ENCODE measurements around the gene PPP2R3C.
"Not testable (repeated sequence)": the region's sequence is repeated elsewhere in the genome, so short reads cannot be mapped to it uniquely, and the experiment has no call there.

The PPP2R3C gene

GRCh38 chr14:35045798-35046047, 76.1 kb downstream of the PPP2R3C start:
- H3K9ac ChIP-seq (ENCODE audit: low read length in 5 of 5): peak overlapping the region; percentile 6 to 97 (median 92)
- no peaks in the 10 kb centered on the region for H3K9me3 ChIP-seq (ENCODE audit: control insufficient read depth in 5 of 5, low read length in 5 of 5)
- peak overlapping the region; percentile 76 to 91 (median 86) for H3K4me3 ChIP-seq (ENCODE audit: low read depth in 1 of 5, low read length in 5 of 5)
- peaks cover 0 to 27% (median 19%) of the 10 kb centered on the region in 5 donors for H3K4me1 ChIP-seq (ENCODE audit: control insufficient read depth in 5 of 5, insufficient read depth in 5 of 5, low read length in 5 of 5)
- H3K36me3 ChIP-seq (ENCODE audit: control insufficient read depth in 5 of 5, insufficient read depth in 5 of 5, low read length in 5 of 5): peaks cover 0 to 3% (median 0%) of the 10 kb centered on the region in 5 donors
- H3K27ac ChIP-seq (ENCODE audit: low read depth, low read length): peak overlapping the region; percentile 96
- no peaks in the 10 kb centered on the region for H3K27me3 ChIP-seq (ENCODE audit: control insufficient read depth in 5 of 5, insufficient read depth in 4 of 5, low read length in 5 of 5)

DNA sequence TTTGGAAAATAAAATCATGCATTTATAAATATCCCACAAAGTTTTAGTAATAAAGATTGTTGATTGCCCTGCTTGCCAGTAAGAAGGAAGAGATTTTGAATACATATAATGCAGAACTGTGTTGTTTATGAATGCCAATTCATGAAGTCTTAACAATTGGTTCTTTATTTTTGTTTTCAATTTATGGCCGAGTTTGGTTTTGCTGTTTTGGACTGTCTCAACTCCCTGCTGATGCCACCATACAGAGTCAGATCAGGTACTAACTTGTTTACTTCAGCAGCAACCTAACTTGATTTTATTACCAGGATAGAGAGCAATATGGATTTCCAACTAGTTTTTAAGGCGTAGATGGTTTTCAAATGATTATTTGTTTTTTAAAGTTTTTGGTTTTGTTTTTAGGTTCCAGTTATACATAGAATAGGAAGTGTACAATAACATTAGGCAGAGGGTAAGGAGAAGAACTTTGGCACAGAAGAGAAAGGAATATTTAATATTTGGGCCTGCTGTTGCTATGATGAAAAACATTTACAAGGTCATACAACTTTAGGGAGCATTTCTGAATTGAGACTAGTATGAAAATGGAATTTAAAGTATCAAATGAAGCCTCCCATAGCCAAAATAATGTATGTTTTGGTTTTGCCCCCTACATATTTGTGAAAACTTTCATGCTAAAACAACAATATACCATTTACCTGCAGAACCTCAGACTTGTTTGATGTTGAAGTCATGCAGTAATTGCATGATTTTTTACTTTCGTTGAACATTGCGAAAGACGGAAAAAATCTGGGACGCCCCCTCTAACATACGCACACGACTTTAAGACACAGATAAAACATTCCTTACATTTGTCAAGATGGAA, 76.6 kb downstream of the PPP2R3C start:
- Histone ChIP-seq H3K36me3 (ENCODE audit: control insufficient read depth in 5 of 5, insufficient read depth in 5 of 5, low read length in 5 of 5) (peaks cover 0 to 3% (median 0%) of the 10 kb centered on the region in 5 donors), H3K27ac (ENCODE audit: low read depth, low read length) (peak overlapping the region; percentile 96), H3K4me1 (ENCODE audit: control insufficient read depth in 5 of 5, insufficient read depth in 5 of 5, low read length in 5 of 5) (peaks cover 0 to 23% (median 17%) of the 10 kb centered on the region in 5 donors), H3K27me3 (ENCODE audit: control insufficient read depth in 5 of 5, insufficient read depth in 4 of 5, low read length in 5 of 5) (no peaks in the 10 kb centered on the region), H3K9ac (ENCODE audit: low read length in 5 of 5) (peak overlapping the region; percentile 6 to 97 (median 92)), H3K9me3 (ENCODE audit: control insufficient read depth in 5 of 5, low read length in 5 of 5) (no peaks in the 10 kb centered on the region), H3K4me3 (ENCODE audit: low read depth in 1 of 5, low read length in 5 of 5) (peak overlapping the region; percentile 76 to 91 (median 86))

- Histone ChIP-seq H3K36me3 (ENCODE audit: control insufficient read depth in 5 of 5, insufficient read depth in 5 of 5, low read length in 5 of 5) (peaks cover 0 to 3% (median 0%) of the 10 kb centered on the region in 5 donors), H3K27ac (ENCODE audit: low read depth, low read length) (no peak overlapping the region)
Measured at GRCh38 chr14:35043046-35043445, 78.7 kb downstream of the PPP2R3C start.

DNA sequence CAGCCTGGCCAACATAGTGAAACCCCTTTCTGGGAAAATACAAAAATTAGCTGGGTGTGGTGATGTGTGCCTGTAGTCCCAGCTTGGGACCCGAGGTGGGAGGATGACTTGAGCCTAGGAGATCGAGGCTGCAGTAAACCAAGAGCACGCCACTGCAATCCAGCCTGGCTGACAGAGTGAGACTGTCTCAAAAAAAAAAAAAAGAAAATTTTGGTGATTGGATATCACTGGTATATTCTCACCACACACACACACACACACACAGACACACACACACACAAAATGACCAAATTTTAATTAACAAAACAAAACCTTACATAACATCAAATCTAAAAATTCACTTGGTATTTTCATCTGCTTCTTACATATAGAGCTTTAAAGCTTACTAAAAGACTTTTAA, 79.2 kb downstream of the PPP2R3C start:
- Histone ChIP-seq H3K4me3 (ENCODE audit: low read depth in 1 of 5, low read length in 5 of 5) (no peak overlapping the region), H3K4me1 (ENCODE audit: control insufficient read depth in 5 of 5, insufficient read depth in 5 of 5, low read length in 5 of 5) (peaks cover 0 to 19% (median 15%) of the 10 kb centered on the region in 5 donors), H3K9ac (ENCODE audit: low read length in 5 of 5) (no peak overlapping the region), H3K36me3 (ENCODE audit: control insufficient read depth in 5 of 5, insufficient read depth in 5 of 5, low read length in 5 of 5) (no peaks in the 10 kb centered on the region), H3K27me3 (ENCODE audit: control insufficient read depth in 5 of 5, insufficient read depth in 4 of 5, low read length in 5 of 5) (no peaks in the 10 kb centered on the region), H3K27ac (ENCODE audit: low read depth, low read length) (no peak overlapping the region), H3K9me3 (ENCODE audit: control insufficient read depth in 5 of 5, low read length in 5 of 5) (no peaks in the 10 kb centered on the region)

More at GRCh38 chr14:35043046-35043445, 78.7 kb downstream of the PPP2R3C start:
- Histone ChIP-seq H3K27me3 (ENCODE audit: control insufficient read depth in 5 of 5, insufficient read depth in 4 of 5, low read length in 5 of 5) (no peaks in the 10 kb centered on the region), H3K4me3 (ENCODE audit: low read depth in 1 of 5, low read length in 5 of 5) (no peak overlapping the region), H3K9me3 (ENCODE audit: control insufficient read depth in 5 of 5, low read length in 5 of 5) (no peaks in the 10 kb centered on the region), H3K4me1 (ENCODE audit: control insufficient read depth in 5 of 5, insufficient read depth in 5 of 5, low read length in 5 of 5) (peaks cover 0 to 22% (median 16%) of the 10 kb centered on the region in 5 donors), H3K9ac (ENCODE audit: low read length in 5 of 5) (no peak overlapping the region)

GRCh38 chr14:35038312-35038711, 83.5 kb downstream of the PPP2R3C start:
- H3K27ac ChIP-seq (ENCODE audit: low read depth, low read length); H3K4me3 ChIP-seq (ENCODE audit: low read depth in 1 of 5, low read length in 5 of 5); H3K9ac ChIP-seq (ENCODE audit: low read length in 5 of 5); H3K36me3 ChIP-seq (ENCODE audit: control insufficient read depth in 5 of 5, insufficient read depth in 5 of 5, low read length in 5 of 5); H3K4me1 ChIP-seq (ENCODE audit: control insufficient read depth in 5 of 5, insufficient read depth in 5 of 5, low read length in 5 of 5); H3K27me3 ChIP-seq (ENCODE audit: control insufficient read depth in 5 of 5, insufficient read depth in 4 of 5, low read length in 5 of 5); H3K9me3 ChIP-seq (ENCODE audit: control insufficient read depth in 5 of 5, low read length in 5 of 5): not testable (repeated sequence)

All from subcutaneous abdominal adipose tissue (tissue), 5 donors.